Endodermal cell (in vitro differentiated cells): Measurements from ENCODE around the gene ACSL3. TPM values are rescaled to one million over a fixed set of nuclear protein-coding genes. Genes with fewer than 3 reads are reported as not detected.

Experiments
- DNase-seq: peaks from one replicate; pipeline ENCODE4 v3.0.0-alpha.2; 2017
- H3K27ac ChIP-seq: 2 replicates; pipeline ENCODE4 v1.5.1; 2013; ENCODE audit warnings: mild to moderate bottlenecking, low read depth, low read length, moderate library complexity
- H3K27me3 ChIP-seq: 2 replicates; pipeline ENCODE4 v1.6.1; 2013; ENCODE audit warnings: mild to moderate bottlenecking, low read length, moderate library complexity; ENCODE audit not compliant: insufficient read depth, control insufficient read depth, poor library complexity, severe bottlenecking
- H3K36me3 ChIP-seq: 2 replicates; pipeline ENCODE4 v1.7.0; 2013; ENCODE audit warnings: mild to moderate bottlenecking, low read length, moderate library complexity; ENCODE audit not compliant: control insufficient read depth, insufficient read depth
- H3K4me1 ChIP-seq: one replicate; pipeline ENCODE4 v1.7.0; 2013; ENCODE audit warnings: low read length; ENCODE audit not compliant: control insufficient read depth, insufficient read depth
- H3K4me3 ChIP-seq: 2 replicates; pipeline ENCODE4 v1.5.1; 2013; ENCODE audit warnings: mild to moderate bottlenecking, low read length, moderate library complexity
- H3K9ac ChIP-seq: 2 replicates; pipeline ENCODE4 v1.6.1; 2013; ENCODE audit warnings: mild to moderate bottlenecking, low read length, moderate library complexity; ENCODE audit not compliant: poor library complexity, severe bottlenecking; ENCODE audit errors: extremely low read depth
- H3K9me3 ChIP-seq: 2 replicates; pipeline ENCODE4 v1.6.1; 2013; ENCODE audit warnings: mild to moderate bottlenecking, low read length, moderate library complexity; ENCODE audit not compliant: control insufficient read depth
- H3K27ac Mint-ChIP-seq: 2 replicates; pipeline ENCODE4 v1.8.0; 2020; ENCODE audit warnings: mixed read lengths
- H3K27me3 Mint-ChIP-seq: 2 replicates; pipeline ENCODE4 v1.8.0; 2021; ENCODE audit warnings: mild to moderate bottlenecking, mixed read lengths; ENCODE audit not compliant: insufficient read depth
- H3K36me3 Mint-ChIP-seq: 2 replicates; pipeline ENCODE4 v1.8.0; 2020; ENCODE audit warnings: low read depth, mixed read lengths
- H3K4me1 Mint-ChIP-seq: 2 replicates; pipeline ENCODE4 v1.8.0; 2020; ENCODE audit warnings: mixed read lengths
- H3K4me3 Mint-ChIP-seq: 2 replicates; pipeline ENCODE4 v1.8.0; 2020; ENCODE audit warnings: mild to moderate bottlenecking, moderate library complexity, mixed read lengths
- H3K9me3 Mint-ChIP-seq: 2 replicates; pipeline ENCODE4 v1.8.0; 2020; ENCODE audit warnings: mild to moderate bottlenecking, mixed read lengths
- CTCF ChIP-seq: fragments of 200-600 bp; sonication (generic); conservative IDR thresholded peaks from 2 replicates; pipeline ENCODE4 v1.5.0; 2021; ENCODE audit warnings: antibody characterized with exemption, mild to moderate bottlenecking
- WGBS, 2 experiments: methylation state at CpG; one replicate each; pipeline versions ENCODE4 v1.1.5 to v1.1.7; 2013; ENCODE audit warnings: missing lambda C conversion rate in 2 of 2, mixed read lengths in 1 of 2; ENCODE audit not compliant: insufficient coverage in 1 of 2, insufficient read length in 1 of 2; 5-methylcytosine and 5-hydroxymethylcytosine counted together
- total RNA-seq, 2 donors: library from RNA; stranded (reverse); fragmentation: NEBNext Ultra II Directional in 1 of 2; extraction: Animal tissue kit (Norgen Biotek cat#: 25700) in 1 of 2; gene quantifications; 2 replicates in 1 of 2; 3 replicates in 1 of 2; pipeline ENCODE4 v1.2.1, GENCODE V29; 2021

Gene ACSL3
- total RNA-seq, 2 donors from 2014 or later, result 65.2 to 65.7 TPM

- Histone ChIP-seq H3K9ac (no peak overlapping the region), H3K9me3 (peaks cover 12% of the 10 kb centered on the region), H3K27ac (no peak overlapping the region), H3K27me3 (no peaks in the 10 kb centered on the region), H3K4me3 (no peak overlapping the region), H3K4me1 (peaks cover 4% of the 10 kb centered on the region), H3K36me3 (no peaks in the 10 kb centered on the region)
- peaks cover 10% of the 10 kb centered on the region for H3K9me3 Mint-ChIP-seq
- no peak for DNase-seq
- whole genome bisulfite sequencing, 2 experiments, result 96 to 98% methylated on average over 3 of the region's 3 CpGs
- H3K27me3 Mint-ChIP-seq, result no peaks in the 10 kb centered on the region
- H3K4me1 Mint-ChIP-seq, result peaks cover 30% of the 10 kb centered on the region
- H3K27ac Mint-ChIP-seq, result no peak overlapping the region
- TF ChIP-seq CTCF, result no peak
- peaks cover 6% of the 10 kb centered on the region for H3K36me3 Mint-ChIP-seq
- no peak overlapping the region for H3K4me3 Mint-ChIP-seq
Observed at GRCh38 chr2:222879604-222879933, 18.7 kb downstream of the ACSL3 start.

GRCh38 chr2:222882484-222882928 lies 21.7 kb downstream of the ACSL3 start:
- Mint-ChIP-seq H3K9me3 (peaks cover 10% of the 10 kb centered on the region), H3K4me3 (no peak overlapping the region), H3K27me3 (no peaks in the 10 kb centered on the region), H3K27ac (no peak overlapping the region), H3K4me1 (peaks cover 31% of the 10 kb centered on the region), H3K36me3 (peaks cover 6% of the 10 kb centered on the region)
- no peak for DNase-seq
- Histone ChIP-seq H3K36me3 (no peaks in the 10 kb centered on the region), H3K9ac (no peak overlapping the region), H3K9me3 (peaks cover 12% of the 10 kb centered on the region), H3K4me1 (peaks cover 4% of the 10 kb centered on the region), H3K27ac (no peak overlapping the region), H3K27me3 (no peaks in the 10 kb centered on the region), H3K4me3 (no peak overlapping the region)
- no peak for TF ChIP-seq CTCF
- WGBS, 2 experiments, result 88 to 95% methylated on average over 4 to 6 of the region's 6 CpGs

- Histone ChIP-seq H3K4me1 (no peaks in the 10 kb centered on the region), H3K9me3 (peaks cover 12% of the 10 kb centered on the region), H3K9ac (no peak overlapping the region), H3K27me3 (no peaks in the 10 kb centered on the region), H3K4me3 (no peak overlapping the region), H3K27ac (no peak overlapping the region), H3K36me3 (no peaks in the 10 kb centered on the region)
- H3K36me3 Mint-ChIP-seq, result peaks cover 6% of the 10 kb centered on the region
- no peak overlapping the region for H3K27ac Mint-ChIP-seq
- peaks cover 26% of the 10 kb centered on the region for H3K4me1 Mint-ChIP-seq
- H3K9me3 Mint-ChIP-seq, result peaks cover 10% of the 10 kb centered on the region
- no peak for TF ChIP-seq CTCF
- no peak for DNase-seq
- 96 to 100% methylated on average over 1 to 3 of the region's 3 CpGs for WGBS, 2 experiments
- no peaks in the 10 kb centered on the region for H3K27me3 Mint-ChIP-seq
- no peak overlapping the region for H3K4me3 Mint-ChIP-seq
Observed at GRCh38 chr2:222883420-222883819, 22.6 kb downstream of the ACSL3 start.
